Ascending aorta (tissue), 2 donors: ENCODE results near the gene TEX264. TPM values are rescaled to one million over a fixed set of nuclear protein-coding genes. Genes with fewer than 3 reads are reported as not detected.

ENCODE experiments used
- DNase-seq, 2 donors: peaks; one replicate each; pipeline ENCODE4 v3.0.0-alpha.2; 2019; ENCODE audit warnings: low spot score in 2 of 2
- H3K27ac ChIP-seq, 2 donors: fragments of 200-600 bp; sonication (generic); one replicate each; pipeline ENCODE4 v1.5.1; 2016 to 2017; ENCODE audit warnings: mild to moderate bottlenecking in 1 of 2
- H3K27me3 ChIP-seq: fragments of 200-600 bp; sonication (generic); one replicate; pipeline ENCODE4 v1.5.1; 2017
- H3K36me3 ChIP-seq, 2 donors: fragments of 200-600 bp; sonication (generic); one replicate each; pipeline ENCODE4 v1.5.1; 2016
- H3K4me1 ChIP-seq, 2 donors: fragments of 200-600 bp; sonication (generic); one replicate each; pipeline ENCODE4 v1.5.1; 2016 to 2017; ENCODE audit warnings: mild to moderate bottlenecking in 1 of 2
- H3K4me3 ChIP-seq, 2 donors: fragments of 200-600 bp; sonication (generic); one replicate each; pipeline ENCODE4 v1.5.1; 2016 to 2017; ENCODE audit warnings: mild to moderate bottlenecking in 1 of 2
- H3K9me3 ChIP-seq, 2 donors: fragments of 200-600 bp; sonication (generic); one replicate each; pipeline ENCODE4 v1.5.1; 2016
- intact Hi-C: fragments of 100-400 bp; cut with DNase I; formaldehyde crosslinking; loops from one replicate; pipeline ENCODE4 v1.15.1; 2023
- total RNA-seq: library from RNA; depleted of rRNA; stranded (reverse); fragments of >200 nt; gene quantifications from one replicate; pipeline ENCODE4 v1.1.0, GENCODE V29; 2016
- TF ChIP-seq, protein P1 (sequence below), 3 experiments: fragments of 200-600 bp in 2 of 3; fragments of 450-650 bp in 1 of 3; sonication (generic) in 2 of 3; IDR thresholded peaks; one replicate each; pipeline ENCODE4 v1.5.1; 2016 to 2019; ENCODE audit warnings: antibody characterized with exemption in 3 of 3, mild to moderate bottlenecking in 1 of 3, moderate library complexity in 1 of 3

The TEX264 gene
- total RNA-seq, 1 donor from 2014 or later: 69.1 TPM

DNA sequence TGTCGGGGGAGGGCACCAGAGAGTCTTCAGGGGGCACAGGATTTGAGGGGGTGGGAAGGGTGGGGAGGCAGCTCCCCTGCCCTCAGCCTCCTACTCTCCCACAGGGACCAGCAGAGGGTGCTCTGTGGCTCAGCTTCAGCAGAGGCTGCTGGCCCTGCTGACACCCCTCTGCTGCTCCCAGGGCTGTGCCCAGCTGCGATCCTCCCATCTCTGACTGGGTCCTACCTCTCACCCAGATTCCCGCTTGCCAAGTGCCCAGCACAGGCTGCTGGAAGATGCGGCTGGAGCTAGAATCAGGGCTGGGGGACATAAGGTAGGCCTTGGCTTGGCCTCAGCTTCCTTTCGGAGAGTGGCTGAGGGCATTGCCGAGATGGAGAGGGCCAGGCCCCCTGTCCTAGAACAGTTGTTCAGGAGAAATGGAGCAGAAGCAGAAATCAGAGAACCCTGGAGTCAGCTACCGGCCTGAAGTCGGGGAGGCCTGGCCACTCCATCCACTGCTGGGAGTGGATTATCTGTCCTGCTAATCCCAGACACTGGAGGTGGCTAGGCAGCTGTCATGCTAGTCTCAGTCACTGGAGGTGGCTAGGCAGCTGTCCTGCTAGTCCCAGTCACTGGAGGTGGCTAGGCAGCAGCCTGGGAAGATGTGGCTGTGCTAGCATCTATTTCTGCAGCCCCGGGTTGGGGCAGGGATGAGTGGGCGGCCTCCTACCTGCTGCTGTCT, 39.7 kb downstream of the TEX264 start:
- H3K27me3 ChIP-seq: no peaks in the 10 kb centered on the region
- H3K4me3 ChIP-seq: no peak overlapping the region
- H3K9me3 ChIP-seq: no peaks in the 10 kb centered on the region
- H3K4me1 ChIP-seq: no peaks in the 10 kb centered on the region
- peak in 1 of 2 donors; percentile 41 for DNase-seq
- H3K36me3 ChIP-seq: no peaks in the 10 kb centered on the region
- intact Hi-C loops: no loop called here
- H3K27ac ChIP-seq: no peak overlapping the region
- TF ChIP-seq, protein P1, sequence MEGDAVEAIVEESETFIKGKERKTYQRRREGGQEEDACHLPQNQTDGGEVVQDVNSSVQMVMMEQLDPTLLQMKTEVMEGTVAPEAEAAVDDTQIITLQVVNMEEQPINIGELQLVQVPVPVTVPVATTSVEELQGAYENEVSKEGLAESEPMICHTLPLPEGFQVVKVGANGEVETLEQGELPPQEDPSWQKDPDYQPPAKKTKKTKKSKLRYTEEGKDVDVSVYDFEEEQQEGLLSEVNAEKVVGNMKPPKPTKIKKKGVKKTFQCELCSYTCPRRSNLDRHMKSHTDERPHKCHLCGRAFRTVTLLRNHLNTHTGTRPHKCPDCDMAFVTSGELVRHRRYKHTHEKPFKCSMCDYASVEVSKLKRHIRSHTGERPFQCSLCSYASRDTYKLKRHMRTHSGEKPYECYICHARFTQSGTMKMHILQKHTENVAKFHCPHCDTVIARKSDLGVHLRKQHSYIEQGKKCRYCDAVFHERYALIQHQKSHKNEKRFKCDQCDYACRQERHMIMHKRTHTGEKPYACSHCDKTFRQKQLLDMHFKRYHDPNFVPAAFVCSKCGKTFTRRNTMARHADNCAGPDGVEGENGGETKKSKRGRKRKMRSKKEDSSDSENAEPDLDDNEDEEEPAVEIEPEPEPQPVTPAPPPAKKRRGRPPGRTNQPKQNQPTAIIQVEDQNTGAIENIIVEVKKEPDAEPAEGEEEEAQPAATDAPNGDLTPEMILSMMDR (IDR thresholded peaks at IDR 0.05): no peak

DNA sequence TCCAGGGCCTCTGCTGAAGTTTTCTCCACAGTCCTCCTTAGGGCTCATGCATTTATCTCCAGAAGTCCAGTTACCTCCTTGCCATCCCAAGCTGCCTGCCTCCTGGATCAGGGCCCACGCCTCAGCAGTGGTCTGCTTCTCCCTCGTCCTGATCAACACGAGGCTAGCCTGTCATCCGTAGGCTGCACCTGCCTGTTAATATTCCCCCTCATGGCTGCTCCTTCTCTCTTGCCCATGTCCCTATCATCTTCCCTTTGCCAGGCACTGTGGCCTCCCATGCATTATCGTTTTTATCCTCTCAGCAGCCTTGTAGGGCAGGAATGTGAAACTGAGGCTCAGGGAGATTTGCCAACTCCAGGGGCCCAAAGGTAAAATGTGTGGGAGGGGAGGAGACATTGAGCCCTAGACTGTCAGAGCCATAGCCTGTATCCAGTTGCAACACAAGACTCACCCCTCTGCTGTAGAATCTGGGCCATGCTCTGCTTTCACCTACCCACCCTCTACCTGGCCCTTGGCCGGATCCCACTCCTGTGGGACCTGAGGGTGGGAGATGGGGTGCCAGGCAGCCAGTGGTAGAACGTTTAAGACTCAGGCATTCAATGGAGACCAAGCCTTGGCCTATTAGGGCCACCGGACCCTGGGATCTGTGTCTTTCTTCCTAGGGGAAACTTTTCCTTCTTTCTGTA, 40.4 kb downstream of the TEX264 start:
- Histone ChIP-seq H3K27ac (no peak overlapping the region), H3K4me3 (no peak overlapping the region), H3K4me1 (no peaks in the 10 kb centered on the region), H3K36me3 (no peaks in the 10 kb centered on the region), H3K9me3 (no peaks in the 10 kb centered on the region), H3K27me3 (no peaks in the 10 kb centered on the region)
- intact Hi-C loops: no loop called here
- DNase-seq: peak in 1 of 2 donors; percentile 42
- TF ChIP-seq, protein P1 (IDR thresholded peaks at IDR 0.05): no peak

DNA sequence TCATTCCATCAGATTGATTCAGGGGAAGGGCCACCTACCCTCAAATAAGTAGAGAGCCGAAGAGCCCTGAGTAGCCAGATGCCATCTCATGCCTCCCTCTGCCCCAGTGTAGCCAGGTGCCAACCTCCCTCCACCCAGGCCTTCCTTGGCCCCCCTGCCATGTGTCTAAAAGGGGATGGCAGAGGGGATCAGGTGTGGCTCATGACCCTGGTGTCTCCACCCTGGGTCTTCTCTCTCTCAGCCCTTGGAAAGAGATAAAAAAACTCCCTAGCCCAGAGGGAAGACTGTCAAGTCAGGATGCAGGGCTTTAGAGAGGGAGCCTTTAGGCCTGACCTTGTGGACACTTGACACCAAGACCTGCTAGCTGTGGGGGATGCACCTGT, 41.0 kb downstream of the TEX264 start:
- no peak overlapping the region for H3K4me3 ChIP-seq
- H3K9me3 ChIP-seq: no peaks in the 10 kb centered on the region
- DNase-seq: no peak
- no peaks in the 10 kb centered on the region for H3K27me3 ChIP-seq
- no peaks in the 10 kb centered on the region for H3K36me3 ChIP-seq
- H3K27ac ChIP-seq: no peak overlapping the region
- H3K4me1 ChIP-seq: no peaks in the 10 kb centered on the region
- TF ChIP-seq, protein P1 (IDR thresholded peaks at IDR 0.05): no peak
- intact Hi-C loops: no loop called here

DNA sequence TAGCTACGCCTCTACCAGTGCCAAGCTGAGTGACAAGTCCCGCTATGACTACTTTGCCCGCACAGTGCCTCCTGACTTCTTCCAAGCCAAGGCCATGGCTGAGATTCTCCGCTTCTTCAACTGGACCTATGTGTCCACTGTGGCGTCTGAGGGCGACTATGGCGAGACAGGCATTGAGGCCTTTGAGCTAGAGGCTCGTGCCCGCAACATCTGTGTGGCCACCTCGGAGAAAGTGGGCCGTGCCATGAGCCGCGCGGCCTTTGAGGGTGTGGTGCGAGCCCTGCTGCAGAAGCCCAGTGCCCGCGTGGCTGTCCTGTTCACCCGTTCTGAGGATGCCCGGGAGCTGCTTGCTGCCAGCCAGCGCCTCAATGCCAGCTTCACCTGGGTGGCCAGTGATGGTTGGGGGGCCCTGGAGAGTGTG, 41.5 kb downstream of the TEX264 start:
- Histone ChIP-seq H3K9me3 (no peaks in the 10 kb centered on the region), H3K4me3 (no peak overlapping the region), H3K36me3 (no peaks in the 10 kb centered on the region), H3K4me1 (no peaks in the 10 kb centered on the region), H3K27me3 (no peaks in the 10 kb centered on the region), H3K27ac (no peak overlapping the region)
- TF ChIP-seq, protein P1 (IDR thresholded peaks at IDR 0.05): no peak
- intact Hi-C loops: no loop called here
- DNase-seq: peak in 1 of 2 donors; percentile 61

DNA sequence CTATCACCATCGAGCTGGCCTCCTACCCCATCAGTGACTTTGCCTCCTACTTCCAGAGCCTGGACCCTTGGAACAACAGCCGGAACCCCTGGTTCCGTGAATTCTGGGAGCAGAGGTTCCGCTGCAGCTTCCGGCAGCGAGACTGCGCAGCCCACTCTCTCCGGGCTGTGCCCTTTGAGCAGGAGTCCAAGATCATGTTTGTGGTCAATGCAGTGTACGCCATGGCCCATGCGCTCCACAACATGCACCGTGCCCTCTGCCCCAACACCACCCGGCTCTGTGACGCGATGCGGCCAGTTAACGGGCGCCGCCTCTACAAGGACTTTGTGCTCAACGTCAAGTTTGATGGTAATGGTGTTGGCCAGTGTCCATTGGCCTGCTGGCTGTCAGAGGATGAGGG, 41.9 kb downstream of the TEX264 start:
- intact Hi-C loops: no loop called here
- TF ChIP-seq, protein P1 (IDR thresholded peaks at IDR 0.05): no peak
- DNase-seq: no peak
- Histone ChIP-seq H3K27ac (no peak overlapping the region), H3K4me3 (no peak overlapping the region), H3K4me1 (no peaks in the 10 kb centered on the region), H3K36me3 (no peaks in the 10 kb centered on the region), H3K9me3 (no peaks in the 10 kb centered on the region), H3K27me3 (no peaks in the 10 kb centered on the region)
